Measurements from ENCODE around the gene LGALS13.
"Not testable (repeated sequence)": the region's sequence is repeated elsewhere in the genome, so short reads cannot be mapped to it uniquely, and the experiment has no call there.

Gene LGALS13

GRCh38 chr19:39617745-39618144 is 15.4 kb downstream of the LGALS13 start:
- no peak for DNase-seq (ENCODE audit: low spot score)

GRCh38 chr19:39623946-39624345 is 21.6 kb downstream of the LGALS13 start:
- no peak for DNase-seq (ENCODE audit: low spot score)

GRCh38 chr19:39627631-39628030 is 25.3 kb downstream of the LGALS13 start:
- not testable (repeated sequence) for DNase-seq (ENCODE audit: low spot score)

DNA sequence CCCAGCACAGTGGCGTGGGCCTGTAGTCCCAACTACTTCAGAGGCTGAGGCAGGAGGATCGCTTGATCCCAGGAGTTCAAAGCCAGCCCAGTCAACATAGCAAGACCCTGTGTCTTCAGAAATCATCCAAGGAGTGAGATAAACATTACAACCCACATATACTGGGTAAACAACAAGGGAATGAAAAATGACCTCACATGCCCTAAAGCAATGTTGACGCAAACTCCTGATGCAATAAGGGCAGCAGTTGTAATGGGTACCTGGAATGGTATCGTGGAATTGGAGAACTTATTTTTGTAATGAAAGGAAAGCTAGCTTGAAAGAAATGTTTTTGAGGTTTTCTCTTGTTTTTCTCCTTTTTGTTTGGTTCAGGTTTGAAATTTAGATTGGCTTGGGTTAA is 28.9 kb downstream of the LGALS13 start:
- DNase-seq (ENCODE audit: low spot score): no peak

DNA sequence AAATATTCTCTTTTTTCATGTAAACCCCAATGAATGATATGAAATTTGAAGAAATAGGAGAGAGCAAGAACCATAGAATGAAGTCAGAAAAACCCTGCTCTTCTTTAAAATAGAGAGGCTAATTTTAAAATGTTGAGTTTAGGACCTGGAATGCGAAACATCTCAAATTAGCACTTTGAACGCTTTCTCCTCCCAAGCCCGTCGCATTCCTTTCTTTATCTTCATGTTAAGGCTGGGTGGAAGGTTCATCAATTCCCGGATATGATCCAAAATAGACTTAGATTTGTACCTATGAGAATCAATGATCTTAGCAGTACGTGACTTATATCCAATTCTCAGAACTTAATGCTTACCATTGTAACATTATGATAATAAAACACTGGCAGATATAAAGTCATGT is 29.3 kb downstream of the LGALS13 start:
- no peak for DNase-seq (ENCODE audit: low spot score)

DNA sequence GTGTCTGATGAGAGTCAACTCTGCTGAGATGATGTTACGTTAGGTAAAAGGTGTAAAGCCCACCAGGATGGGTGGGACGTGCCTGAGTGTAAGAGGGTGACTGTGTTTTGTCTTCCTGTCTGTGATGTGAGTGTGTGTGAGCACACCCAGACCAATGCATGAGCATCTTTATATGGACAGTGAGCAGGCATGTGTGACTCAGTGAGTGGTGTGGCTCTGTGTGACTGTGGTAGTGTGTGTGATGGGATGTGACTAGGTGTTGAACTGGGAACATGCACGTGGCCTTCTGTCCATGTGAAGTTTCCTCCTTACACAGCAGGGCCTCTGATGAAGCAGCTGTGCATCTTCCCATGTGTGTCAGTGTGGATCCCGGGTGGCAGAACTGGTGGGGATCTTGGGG is 35.6 kb downstream of the LGALS13 start:
- DNase-seq (ENCODE audit: low spot score): no peak

GRCh38 chr19:39641773-39642172 is 39.4 kb downstream of the LGALS13 start:
- DNase-seq (ENCODE audit: low spot score): no peak

GRCh38 chr19:39643591-39643990 is 41.3 kb downstream of the LGALS13 start:
- DNase-seq (ENCODE audit: low spot score): no peak

GRCh38 chr19:39645800-39646411 is 43.6 kb downstream of the LGALS13 start:
- peak; percentile 12 for DNase-seq (ENCODE audit: low spot score)

- no peak for DNase-seq (ENCODE audit: low spot score)
These were observed 45.6 kb downstream of the LGALS13 start for GRCh38 chr19:39647918-39648317.

DNA sequence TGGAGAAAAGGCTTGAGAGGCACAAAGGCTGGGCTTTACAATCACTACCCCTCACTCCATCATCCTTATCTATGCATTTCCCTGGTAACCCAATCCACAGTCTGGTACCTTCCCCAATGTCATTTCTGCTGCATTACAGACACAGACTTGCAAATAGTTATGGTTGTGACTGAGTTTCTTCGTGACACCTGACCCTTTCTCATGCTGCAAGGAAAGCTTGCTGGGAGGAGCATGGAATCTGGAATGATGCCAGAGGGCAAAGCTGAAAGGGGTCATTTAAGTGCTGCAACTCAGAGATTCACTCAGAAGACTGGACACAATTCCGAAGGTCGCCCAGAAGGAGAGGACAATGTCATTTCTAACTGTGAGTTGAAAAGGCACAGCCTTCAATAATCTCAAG is 53.3 kb downstream of the LGALS13 start, which contains the start of gene LGALS16:
Gene LGALS16 (plus strand): TSS at position 301 of the 400 bp plus-strand sequence. CDS start 49 bp downstream, at position 350.
- DNase-seq (ENCODE audit: low spot score): no peak
